Activated CD4-positive, alpha-beta memory T cell treated with anti-CD3 and anti-CD28 coated beads for 36 hours (primary cell): ENCODE data around the gene LAYN. TPM values are rescaled to one million over a fixed set of nuclear protein-coding genes. Genes with fewer than 3 reads are reported as not detected.

Experiments used
- CTCF ChIA-PET: fragments of 350-600 bp; sonication (Branson Sonifier 250); formaldehyde crosslinking; loops from one replicate; lab custom pipeline; 2021; ENCODE audit warnings: antibody characterized with exemption, inconsistent platforms; lab: Charles Lee
- POLR2A ChIA-PET: fragments of 350-600 bp; sonication (Branson Sonifier 250); formaldehyde crosslinking; loops from one replicate; lab custom pipeline; 2021; ENCODE audit warnings: antibody characterized with exemption; lab: Charles Lee
- DNase-seq: peaks from one replicate; pipeline ENCODE4 v3.0.0-alpha.2; 2020
- H3K27ac Mint-ChIP-seq: one replicate; pipeline ENCODE4 v1.8.0; 2021; ENCODE audit warnings: mixed read lengths
- H3K27me3 Mint-ChIP-seq: one replicate; pipeline ENCODE4 v1.8.0; 2021; ENCODE audit warnings: mixed read lengths
- H3K36me3 Mint-ChIP-seq: one replicate; pipeline ENCODE4 v1.8.0; 2021; ENCODE audit warnings: mixed read lengths
- H3K4me1 Mint-ChIP-seq: one replicate; pipeline ENCODE4 v1.8.0; 2021; ENCODE audit warnings: low read depth, mixed read lengths
- H3K4me3 Mint-ChIP-seq: one replicate; pipeline ENCODE4 v1.8.0; 2021; ENCODE audit warnings: mild to moderate bottlenecking, mixed read lengths
- H3K9me3 Mint-ChIP-seq: one replicate; pipeline ENCODE4 v1.8.0; 2021; ENCODE audit warnings: mixed read lengths
- intact Hi-C: fragments of 100-400 bp; cut with micrococcal nuclease; formaldehyde crosslinking; loops from one replicate; pipeline ENCODE4 v1.15.1; 2023
- microRNA-seq: library from miRNA; unstranded; fragments of <30 nt; microRNA quantifications from one replicate; pipeline ENCODE4 v1.2.0, GENCODE V29; 2022; ENCODE audit warnings: borderline number of aligned reads, borderline microRNAs expressed, borderline replicate concordance
- total RNA-seq, 2 experiments: library from RNA; stranded (reverse); gene quantifications; one replicate each; pipeline ENCODE4 v1.2.3, GENCODE V29; 2021

LAYN gene
- total RNA-seq, 2 experiments from 2014 or later, result 0.19 to 0.26 TPM

- peak overlapping the region; percentile 91 for H3K4me3 Mint-ChIP-seq
- CTCF ChIA-PET, result interaction anchor here (0.6 to 4.4 kb wide), 10 partner anchors 13 to 174 kb away, joined by 3 to 58 read pairs (median 4); partner anchors contain the start of gene PPP2R1B
- H3K27me3 Mint-ChIP-seq, result no peaks in the 10 kb centered on the region
- intact Hi-C loops, result loop anchor here (1.0 to 5.0 kb wide), 12 partner anchors 38 to 679 kb away; partner anchors contain the start of genes ALG9, CFAP68, DLAT and FDXACB1
- no peak for DNase-seq
- H3K9me3 Mint-ChIP-seq, result no peaks in the 10 kb centered on the region
- peak overlapping the region; percentile 73 for H3K27ac Mint-ChIP-seq
- no peaks in the 10 kb centered on the region for H3K36me3 Mint-ChIP-seq
- POLR2A ChIA-PET, result interaction anchor here (0.6 to 1.6 kb wide), 3 partner anchors 163 to 268 kb away, joined by 3 read pairs; partner anchors contain the start of gene PPP2R1B
- peaks cover 30% of the 10 kb centered on the region for H3K4me1 Mint-ChIP-seq
Measured at GRCh38 chr11:111602865-111603610, 62.5 kb downstream of the LAYN start.

DNA sequence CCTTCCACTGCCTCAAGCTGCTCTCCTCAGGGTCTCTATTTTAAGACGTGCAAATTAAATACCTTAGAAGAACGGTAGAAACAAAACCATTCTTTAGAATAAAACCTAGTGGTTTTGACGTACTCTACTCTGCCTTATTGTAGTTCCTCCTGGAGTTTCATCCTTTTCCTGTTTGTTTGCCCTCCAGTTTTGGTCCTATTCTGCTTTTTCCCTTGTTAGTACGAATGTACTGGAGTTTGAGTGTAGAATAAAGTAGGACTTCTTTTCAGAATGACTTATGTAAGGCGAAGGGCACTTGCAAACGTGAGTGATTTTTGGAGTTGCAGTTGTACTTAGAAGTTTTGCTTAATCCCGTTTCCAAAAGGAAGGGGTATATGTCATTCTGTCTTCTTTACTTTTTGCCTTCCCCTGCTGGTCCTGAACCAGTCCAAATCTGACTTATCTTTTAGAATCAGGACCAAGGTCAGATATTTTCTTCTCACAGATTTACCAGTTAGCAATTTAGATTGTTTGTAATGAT lies 63.2 kb downstream of the LAYN start:
- Mint-ChIP-seq H3K36me3 (no peaks in the 10 kb centered on the region), H3K9me3 (no peaks in the 10 kb centered on the region), H3K4me1 (peaks cover 28% of the 10 kb centered on the region), H3K4me3 (peak overlapping the region; percentile 91), H3K27ac (peak overlapping the region; percentile 73), H3K27me3 (no peaks in the 10 kb centered on the region)
- ChIA-PET CTCF (interaction anchor here (0.6 to 4.4 kb wide), 27 partner anchors 10 to 316 kb away, joined by 3 to 58 read pairs (median 5); partner anchors contain the start of genes ALG9 and PPP2R1B), POLR2A (interaction anchor here (0.6 to 1.6 kb wide), 4 partner anchors 160 to 267 kb away, joined by 3 to 4 read pairs (median 3); partner anchors contain the start of gene PPP2R1B)
- intact Hi-C loops, result loop anchor here (1.0 to 5.0 kb wide), 10 partner anchors 39 to 679 kb away; partner anchors contain the start of genes DLAT, SDHD and TIMM8B
- DNase-seq, result no peak

- POLR2A ChIA-PET, result interaction anchor here (1.2 kb wide), 2 partner anchors 159 to 162 kb away, joined by 3 to 4 read pairs; partner anchors contain the start of gene PPP2R1B
- intact Hi-C loops, result loop anchor here (1.0 to 5.0 kb wide), 6 partner anchors 72 to 678 kb away; partner anchors contain the start of gene DLAT
- no peaks in the 10 kb centered on the region for H3K27me3 Mint-ChIP-seq
- no peak overlapping the region for H3K4me3 Mint-ChIP-seq
- H3K36me3 Mint-ChIP-seq, result no peaks in the 10 kb centered on the region
- H3K4me1 Mint-ChIP-seq, result peaks cover 28% of the 10 kb centered on the region
- CTCF ChIA-PET, result interaction anchor here (0.6 to 4.4 kb wide), 30 partner anchors 9 to 315 kb away, joined by 3 to 58 read pairs (median 4); partner anchors contain the start of genes ALG9 and PPP2R1B
- no peaks in the 10 kb centered on the region for H3K9me3 Mint-ChIP-seq
- DNase-seq, result no peak
- H3K27ac Mint-ChIP-seq, result no peak overlapping the region
Measured at GRCh38 chr11:111604392-111605009, 64.0 kb downstream of the LAYN start.

DNA sequence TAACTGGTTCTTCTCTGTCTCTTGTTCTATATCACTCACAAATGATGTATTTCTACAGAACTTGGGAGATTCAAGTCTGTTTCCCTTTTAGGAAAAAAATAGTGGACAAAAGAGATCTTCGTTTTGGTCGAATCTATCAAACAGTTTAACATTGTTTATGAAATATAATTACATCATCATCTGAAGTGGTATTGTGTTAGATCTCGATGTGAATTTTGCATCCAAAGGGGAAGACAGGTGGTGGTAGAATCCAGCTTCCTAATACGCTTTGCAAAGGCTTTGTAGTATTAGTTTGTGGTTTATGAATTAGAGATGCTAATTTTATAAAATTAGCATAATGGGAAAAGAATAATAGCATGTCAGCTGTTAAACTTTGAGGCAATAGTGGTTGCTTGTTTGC lies 65.2 kb downstream of the LAYN start:
- H3K9me3 Mint-ChIP-seq, result no peaks in the 10 kb centered on the region
- intact Hi-C loops, result no loop called here
- no peaks in the 10 kb centered on the region for H3K36me3 Mint-ChIP-seq
- ChIA-PET CTCF (interaction anchor here (1.0 kb wide), 1 partner anchor 172 kb away, joined by 4 read pairs; no protein-coding TSS in a partner anchor), POLR2A (no interaction called here)
- DNase-seq, result no peak
- H3K4me1 Mint-ChIP-seq, result peaks cover 28% of the 10 kb centered on the region
- H3K27me3 Mint-ChIP-seq, result no peaks in the 10 kb centered on the region
- no peak overlapping the region for H3K27ac Mint-ChIP-seq
- H3K4me3 Mint-ChIP-seq, result no peak overlapping the region

DNA sequence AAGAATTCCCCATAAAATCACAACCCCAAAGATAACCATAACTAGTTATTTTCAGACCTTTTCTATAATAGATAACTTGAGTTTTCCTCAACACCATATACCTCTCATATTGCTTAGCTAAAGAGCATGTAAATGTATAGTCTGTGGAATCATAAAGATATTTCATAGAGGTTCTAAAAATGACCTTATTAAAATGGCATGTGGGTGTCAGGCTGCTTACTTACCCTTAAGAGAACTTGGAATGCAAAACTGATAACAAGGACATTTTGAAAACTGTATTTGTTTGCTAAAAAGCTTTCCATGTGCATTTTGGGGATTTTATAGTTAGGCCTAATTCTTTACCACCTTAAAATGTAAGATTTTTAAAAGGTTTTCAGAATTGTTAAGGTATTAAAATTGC lies 66.5 kb downstream of the LAYN start:
- H3K4me3 Mint-ChIP-seq, result no peak overlapping the region
- H3K27me3 Mint-ChIP-seq, result no peaks in the 10 kb centered on the region
- H3K36me3 Mint-ChIP-seq, result no peaks in the 10 kb centered on the region
- no peak overlapping the region for H3K27ac Mint-ChIP-seq
- DNase-seq, result no peak
- no peaks in the 10 kb centered on the region for H3K9me3 Mint-ChIP-seq
- CTCF ChIA-PET, result no interaction called here
- intact Hi-C loops, result no loop called here
- H3K4me1 Mint-ChIP-seq, result peaks cover 24% of the 10 kb centered on the region
- POLR2A ChIA-PET, result no interaction called here

DNA sequence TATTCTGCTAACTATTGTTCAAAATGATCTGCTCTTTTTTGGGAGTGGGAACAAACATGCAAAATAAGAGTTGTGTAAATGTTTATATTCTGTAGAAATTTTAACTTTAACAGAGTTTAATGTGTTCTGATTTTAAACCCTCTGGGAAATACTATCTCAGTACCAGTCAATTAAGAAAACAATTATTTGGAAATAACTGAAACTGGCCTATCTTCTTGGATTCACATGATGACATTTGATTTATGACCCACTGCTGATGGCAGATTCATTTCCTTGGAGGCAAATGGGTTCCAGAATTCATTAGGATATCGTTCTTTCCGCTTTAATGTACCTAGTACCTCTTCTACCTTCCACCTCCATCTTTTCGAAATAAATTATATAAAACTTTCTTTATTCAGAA lies 67.2 kb downstream of the LAYN start:
- Mint-ChIP-seq H3K4me3 (no peak overlapping the region), H3K36me3 (no peaks in the 10 kb centered on the region), H3K27ac (no peak overlapping the region), H3K27me3 (no peaks in the 10 kb centered on the region), H3K4me1 (peaks cover 28% of the 10 kb centered on the region), H3K9me3 (no peaks in the 10 kb centered on the region)
- intact Hi-C loops, result no loop called here
- DNase-seq, result no peak
- ChIA-PET CTCF (no interaction called here), POLR2A (no interaction called here)

Small RNAs within 50 kb of the gene (microRNA-seq; reads per million reads assigned to microRNA genes)
- not detected for gene MIR34B
- 6.3 reads per million, percentile 23 among the genes with 10 or more reads in this experiment for gene MIR34C

Other genes with a start within 250 kb of the LAYN start
- not detected for gene POU2AF3, start 242.2 kb upstream of the LAYN start, total RNA-seq
- 10 to 100 TPM; 26.9 to 28.3 TPM for gene POU2AF1, start 161.4 kb upstream of the LAYN start, total RNA-seq
- gene BTG4, start 28.3 kb upstream of the LAYN start, total RNA-seq, result not detected
- gene HOATZ, start 25.9 kb upstream of the LAYN start, total RNA-seq, result not detected
- 1 to 10 TPM; 4.6 to 6.2 TPM for gene SIK2, start 61.7 kb downstream of the LAYN start, total RNA-seq
- 10 to 100 TPM; 49.4 to 51.1 TPM for gene PPP2R1B, start 225.7 kb downstream of the LAYN start, total RNA-seq